Stimulated activated CD8-positive, alpha-beta memory T cell treated with anti-CD3 and anti-CD28 coated beads, Interleukin-12 subunit alpha, Interleukin-12 subunit beta, amount 100 ng/mL, for 4 hours (primary cell): ENCODE data around the gene ATP6V0A1.
"Not testable (repeated sequence)": the region's sequence is repeated elsewhere in the genome, so short reads cannot be mapped to it uniquely, and the experiment has no call there.

ENCODE experiments used
- DNase-seq: peaks from one replicate; pipeline ENCODE4 v3.0.0-alpha.2; 2020; ENCODE audit warnings: low read depth

Gene ATP6V0A1

DNA sequence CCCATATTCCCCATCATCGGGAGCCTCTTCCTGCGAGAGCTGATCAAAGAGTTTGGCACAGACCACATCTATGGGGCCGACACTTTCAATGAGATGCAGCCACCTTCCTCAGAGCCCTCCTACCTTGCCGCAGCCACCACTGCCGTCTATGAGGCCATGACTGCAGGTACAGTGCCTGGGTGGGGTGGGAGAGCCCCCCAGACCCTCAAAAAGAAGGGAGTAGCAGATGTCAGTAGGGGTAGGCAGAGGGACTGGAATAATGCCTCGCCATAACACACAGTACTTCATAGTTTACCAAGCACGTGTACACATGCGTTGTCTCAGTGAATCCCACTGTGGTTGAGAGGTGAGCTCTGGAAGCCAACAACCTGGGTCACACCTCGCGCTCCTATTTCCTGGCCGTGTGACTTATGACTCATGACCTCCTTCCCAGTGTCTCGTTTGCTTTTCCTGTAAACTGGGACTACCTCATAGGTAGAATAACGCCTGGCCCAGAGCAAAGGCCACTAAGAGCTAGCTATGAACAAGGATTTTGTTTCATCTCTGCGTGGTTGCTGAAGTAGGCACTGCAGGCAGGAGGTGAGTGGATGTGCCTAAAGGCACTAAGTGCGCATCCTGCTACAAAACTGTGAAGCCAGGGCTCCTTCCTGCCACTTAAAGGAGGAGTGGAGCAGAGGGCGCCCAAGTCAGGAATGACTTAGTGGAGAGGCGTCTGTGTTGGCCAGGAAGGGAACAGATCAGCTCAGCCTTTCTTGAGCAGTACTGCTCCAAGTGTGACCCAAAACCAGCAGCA lies 82.6 kb downstream of the ATP6V0A1 start:
- DNase-seq, result no peak

DNA sequence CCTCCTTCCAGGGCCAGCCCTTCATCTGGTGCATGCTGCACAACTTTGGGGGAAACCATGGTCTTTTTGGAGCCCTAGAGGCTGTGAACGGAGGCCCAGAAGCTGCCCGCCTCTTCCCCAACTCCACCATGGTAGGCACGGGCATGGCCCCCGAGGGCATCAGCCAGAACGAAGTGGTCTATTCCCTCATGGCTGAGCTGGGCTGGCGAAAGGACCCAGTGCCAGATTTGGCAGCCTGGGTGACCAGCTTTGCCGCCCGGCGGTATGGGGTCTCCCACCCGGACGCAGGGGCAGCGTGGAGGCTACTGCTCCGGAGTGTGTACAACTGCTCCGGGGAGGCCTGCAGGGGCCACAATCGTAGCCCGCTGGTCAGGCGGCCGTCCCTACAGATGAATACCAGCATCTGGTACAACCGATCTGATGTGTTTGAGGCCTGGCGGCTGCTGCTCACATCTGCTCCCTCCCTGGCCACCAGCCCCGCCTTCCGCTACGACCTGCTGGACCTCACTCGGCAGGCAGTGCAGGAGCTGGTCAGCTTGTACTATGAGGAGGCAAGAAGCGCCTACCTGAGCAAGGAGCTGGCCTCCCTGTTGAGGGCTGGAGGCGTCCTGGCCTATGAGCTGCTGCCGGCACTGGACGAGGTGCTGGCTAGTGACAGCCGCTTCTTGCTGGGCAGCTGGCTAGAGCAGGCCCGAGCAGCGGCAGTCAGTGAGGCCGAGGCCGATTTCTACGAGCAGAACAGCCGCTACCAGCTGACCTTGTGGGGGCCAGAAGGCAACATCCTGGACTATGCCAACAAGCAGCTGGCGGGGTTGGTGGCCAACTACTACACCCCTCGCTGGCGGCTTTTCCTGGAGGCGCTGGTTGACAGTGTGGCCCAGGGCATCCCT lies 84.8 kb downstream of the ATP6V0A1 start:
- no peak for DNase-seq

- no peak for DNase-seq
These were observed 86.2 kb downstream of the ATP6V0A1 start for GRCh38 chr17:42544874-42545283.

- DNase-seq, result not testable (repeated sequence)
These were observed 87.3 kb downstream of the ATP6V0A1 start for GRCh38 chr17:42545755-42546505.

DNA sequence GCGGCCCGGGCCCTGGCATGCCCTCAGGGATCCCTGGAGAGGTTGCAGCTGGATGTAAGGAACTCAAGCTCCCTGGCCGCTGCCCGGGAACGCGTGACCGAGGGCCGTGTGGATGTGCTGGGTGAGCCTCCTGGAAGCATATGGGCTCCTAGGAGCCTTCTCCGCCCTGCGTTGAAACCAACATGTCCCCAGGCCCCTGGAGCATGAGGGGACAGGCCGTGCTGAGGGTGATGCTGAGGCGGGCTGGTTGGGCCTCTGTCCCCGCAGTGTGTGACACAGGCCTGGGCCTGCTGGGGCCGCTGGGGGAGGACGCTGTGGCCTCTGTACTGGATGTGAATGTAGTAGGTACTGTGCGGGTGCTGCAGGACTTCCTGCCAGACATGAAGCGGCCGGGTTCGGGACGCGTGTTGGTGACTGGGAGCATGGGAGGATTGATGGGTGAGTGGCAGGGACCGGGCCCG lies 88.4 kb downstream of the ATP6V0A1 start:
- DNase-seq, result no peak

- no peak for DNase-seq
These were observed 89.0 kb downstream of the ATP6V0A1 start for GRCh38 chr17:42547698-42548069.

DNA sequence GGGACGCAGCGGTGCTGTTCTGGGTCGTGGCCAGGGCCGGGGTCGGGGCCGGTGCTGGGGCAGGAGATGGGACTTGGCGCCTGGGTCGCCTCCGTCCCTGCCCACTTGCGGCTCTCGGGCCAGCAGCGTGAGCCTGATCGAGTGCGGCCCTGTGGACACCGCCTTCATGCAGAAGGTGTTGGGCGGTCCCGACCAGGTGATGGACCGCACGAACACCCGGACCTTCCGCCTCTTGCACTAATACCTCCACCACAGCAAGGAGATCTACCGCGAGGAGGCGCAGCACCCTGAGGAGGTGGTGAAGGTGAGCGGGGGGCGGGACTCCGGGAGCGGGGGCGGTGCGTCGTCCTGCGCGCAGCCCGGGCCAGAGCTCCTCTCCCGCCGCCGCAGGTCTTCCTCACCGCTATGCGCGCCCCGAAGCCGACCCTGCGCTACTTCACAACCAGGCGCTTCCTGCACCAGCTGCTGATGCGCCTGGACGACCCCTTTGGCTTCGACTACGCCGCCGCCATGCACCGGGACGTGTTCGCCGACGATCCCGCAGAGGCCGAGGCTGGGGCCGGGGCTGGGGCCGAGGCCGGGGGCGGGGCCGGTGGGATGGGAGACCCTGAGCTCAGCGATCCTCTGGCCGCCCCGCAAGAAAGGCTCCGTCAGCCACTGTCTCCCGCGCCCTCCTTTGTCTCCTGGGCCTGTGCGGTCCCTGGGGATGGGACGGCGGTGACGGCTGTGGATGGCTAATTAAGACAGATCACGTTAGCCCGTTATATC lies 89.6 kb downstream of the ATP6V0A1 start:
- DNase-seq, result peak; percentile 62

GRCh38 chr17:42548993-42549755 lies 90.5 kb downstream of the ATP6V0A1 start:
- DNase-seq, result no peak

- DNase-seq, result not testable (repeated sequence)
These were observed 94.1 kb downstream of the ATP6V0A1 start, which contains the start of gene HSD17B1 for GRCh38 chr17:42552736-42553135. TSS of gene HSD17B1 (plus strand) at chr17:42552923. CDS start at chr17:42552934, 11 bp downstream.

GRCh38 chr17:42553161-42553818 lies 94.6 kb downstream of the ATP6V0A1 start:
- DNase-seq, result no peak

- no peak for DNase-seq
These were observed 95.2 kb downstream of the ATP6V0A1 start for GRCh38 chr17:42553866-42554249.

DNA sequence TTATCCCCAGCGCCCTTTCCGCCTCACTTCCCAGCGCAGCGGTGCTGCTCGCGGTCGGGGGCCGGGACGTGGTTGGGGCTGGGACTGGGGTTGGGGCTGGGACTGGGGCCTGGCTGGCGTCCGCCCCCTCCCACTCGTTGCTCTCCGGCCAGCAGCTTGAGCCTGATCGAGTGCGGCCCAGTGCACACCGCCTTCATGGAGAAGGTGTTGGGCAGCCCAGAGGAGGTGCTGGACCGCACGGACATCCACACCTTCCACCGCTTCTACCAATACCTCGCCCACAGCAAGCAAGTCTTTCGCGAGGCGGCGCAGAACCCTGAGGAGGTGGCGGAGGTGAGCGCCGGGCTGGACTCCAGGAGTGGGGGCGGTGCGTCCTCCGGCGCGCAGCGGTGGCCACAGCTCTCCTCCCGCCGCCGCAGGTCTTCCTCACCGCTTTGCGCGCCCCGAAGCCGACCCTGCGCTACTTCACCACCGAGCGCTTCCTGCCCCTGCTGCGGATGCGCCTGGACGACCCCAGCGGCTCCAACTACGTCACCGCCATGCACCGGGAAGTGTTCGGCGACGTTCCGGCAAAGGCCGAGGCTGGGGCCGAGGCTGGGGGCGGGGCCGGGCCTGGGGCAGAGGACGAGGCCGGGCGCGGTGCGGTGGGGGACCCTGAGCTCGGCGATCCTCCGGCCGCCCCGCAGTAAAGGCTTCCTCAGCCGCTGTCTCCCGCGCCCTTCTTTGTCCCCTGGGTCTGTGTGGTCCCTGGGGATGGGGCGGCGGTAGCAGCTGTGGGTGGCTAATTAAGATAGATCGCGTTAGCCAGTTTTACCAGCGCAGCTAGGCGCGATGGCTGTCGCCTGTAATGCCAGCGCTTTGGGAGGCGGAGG lies 95.8 kb downstream of the ATP6V0A1 start:
- peak; percentile 65 for DNase-seq

DNA sequence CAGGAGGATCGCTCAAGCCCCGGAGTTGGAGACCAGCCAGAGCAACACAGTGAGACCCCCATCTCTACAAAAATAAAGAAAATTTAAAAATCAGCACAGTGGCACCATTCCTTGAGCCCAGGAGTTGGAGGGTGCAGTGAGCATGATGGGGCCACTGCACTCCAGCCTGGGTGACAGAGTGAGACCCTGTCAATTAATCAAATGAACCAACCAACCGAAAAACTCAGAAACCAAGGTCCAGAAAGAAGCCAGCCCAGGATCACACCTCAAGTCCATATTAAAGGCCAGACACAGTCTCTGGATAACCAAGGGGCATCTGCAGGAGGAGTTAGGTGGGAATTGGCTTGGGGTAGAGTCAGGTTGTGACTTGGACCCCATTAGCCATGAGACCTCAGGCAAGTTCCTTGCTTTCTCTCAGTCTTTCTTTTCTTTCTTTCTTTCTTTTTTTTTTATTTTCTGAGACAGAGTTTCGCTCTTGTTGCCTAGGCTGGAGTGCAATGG lies 96.5 kb downstream of the ATP6V0A1 start:
- no peak for DNase-seq

GRCh38 chr17:42555961-42556617 lies 97.4 kb downstream of the ATP6V0A1 start:
- DNase-seq, result not testable (repeated sequence)

DNA sequence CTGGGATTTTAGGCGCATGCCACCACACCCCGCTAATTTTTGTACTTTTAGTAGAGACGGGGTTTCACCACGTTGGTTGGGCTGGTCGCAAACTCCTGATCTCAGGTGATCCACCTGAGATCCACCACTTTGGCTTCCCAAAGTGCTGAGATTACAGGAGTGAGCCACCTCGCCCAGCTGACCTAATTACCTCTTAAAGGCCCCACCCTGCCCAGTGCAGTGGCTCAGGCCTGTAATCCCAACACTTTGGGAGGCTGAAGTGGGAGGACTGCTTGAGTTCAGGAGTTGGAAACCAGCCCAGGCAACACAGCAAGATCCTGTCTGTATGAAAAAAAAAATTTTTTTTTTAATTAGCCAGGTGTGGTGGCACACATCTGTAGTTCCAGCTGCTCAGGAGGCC lies 100.4 kb downstream of the ATP6V0A1 start:
- DNase-seq, result no peak

GRCh38 chr17:42560246-42560645 lies 101.6 kb downstream of the ATP6V0A1 start:
- DNase-seq, result no peak

- DNase-seq, result peak; percentile 80
These were observed 103.3 kb downstream of the ATP6V0A1 start, which contains the start of gene COASY for GRCh38 chr17:42561897-42562387. TSS of gene COASY (plus strand) at chr17:42562148. CDS start at chr17:42562623, 475 bp downstream.
